A673 (cell line): ENCODE measurements around the gene FAM98B.

ENCODE experiments used
- CTCF ChIP-seq: fragments of 300-800, 200-600 bp; sonication (generic); conservative IDR thresholded peaks from 2 replicates; pipeline ENCODE4 v1.5.1; 2017; ENCODE audit warnings: low read depth, mild to moderate bottlenecking, antibody characterized with exemption, low read length, moderate library complexity, mixed read lengths
- EZH2 ChIP-seq: fragments of 200-600 bp; sonication (generic); IDR thresholded peaks from 2 replicates; pipeline ENCODE4 v1.6.1; 2017; ENCODE audit warnings: borderline replicate concordance, low read depth, mild to moderate bottlenecking, mixed read lengths, antibody characterized with exemption, low read length; ENCODE audit not compliant: poor library complexity, severe bottlenecking

- TF ChIP-seq CTCF (no peak), EZH2 (no peak)
These were observed 60.7 kb downstream of the FAM98B start for GRCh38 chr15:38514601-38515000.
